Heart left ventricle (tissue), 16 donors: Measurements from ENCODE around the gene LGR6. TPM values are rescaled to one million over a fixed set of nuclear protein-coding genes. Genes with fewer than 3 reads are reported as not detected.
"Not testable (repeated sequence)": the region's sequence is repeated elsewhere in the genome, so short reads cannot be mapped to it uniquely, and the experiment has no call there.

ENCODE experiments used
- ATAC-seq, 4 donors: fragments of 200-7000 bp; cut with Tn5 transposase; one replicate each; pipeline ENCODE4 v1.9.1; 2020 to 2022; ENCODE audit warnings: moderate library complexity in 4 of 4, mild to moderate bottlenecking in 3 of 4, moderate number of reproducible peaks in 1 of 4
- DNase-seq, 5 donors: peaks; one replicate each; pipeline ENCODE4 v3.0.0-alpha.2; 2020
- H3K27ac ChIP-seq, 12 donors: fragments of 200-600 bp; sonication (generic) in 4 of 12; one replicate each; pipeline versions ENCODE4 v1.5.0 to v1.8.0; 2016 to 2022; ENCODE audit warnings: mild to moderate bottlenecking in 2 of 12
- H3K27me3 ChIP-seq, 9 donors: fragments of 200-600 bp; sonication (generic) in 2 of 9; one replicate each; pipeline versions ENCODE4 v1.5.1 to v1.8.0; 2016 to 2022; ENCODE audit warnings: mild to moderate bottlenecking in 3 of 9
- H3K36me3 ChIP-seq, 9 donors: fragments of 200-600 bp; sonication (generic) in 2 of 9; one replicate each; pipeline versions ENCODE4 v1.5.0 to v1.8.0; 2018 to 2022; ENCODE audit warnings: mild to moderate bottlenecking in 2 of 9
- H3K4me1 ChIP-seq, 12 donors: fragments of 200-600 bp; sonication (generic) in 4 of 12; one replicate each; pipeline versions ENCODE4 v1.5.0 to v1.8.0; 2016 to 2022; ENCODE audit warnings: mild to moderate bottlenecking in 3 of 12
- H3K4me3 ChIP-seq, 12 donors: fragments of 200-600 bp; sonication (generic) in 4 of 12; one replicate each; pipeline versions ENCODE4 v1.5.0 to v1.8.0; 2017 to 2022; ENCODE audit warnings: mild to moderate bottlenecking in 9 of 12, moderate library complexity in 4 of 12
- H3K9me3 ChIP-seq, 12 donors: fragments of 200-600 bp; sonication (generic) in 4 of 12; one replicate each; pipeline versions ENCODE4 v1.5.0 to v1.8.0; 2016 to 2022; ENCODE audit warnings: mild to moderate bottlenecking in 1 of 12
- POLR2A ChIP-seq, 2 donors: fragments of 450-650 bp; IDR thresholded peaks; one replicate each; pipeline ENCODE4 v1.6.1; 2017; ENCODE audit warnings: antibody characterized with exemption in 2 of 2, mild to moderate bottlenecking in 2 of 2, moderate library complexity in 2 of 2
- WGBS, 4 donors: extraction: QIAGEN DNeasy Blood & Tissue Kit in 2 of 4; methylation state at CpG; one replicate each; pipeline versions ENCODE4 v1.1.5 to v1.1.7; 2013 to 2018; 5-methylcytosine and 5-hydroxymethylcytosine counted together
- intact Hi-C, 10 donors: fragments of 100-400 bp; cut with DNase I; formaldehyde crosslinking; loops; one replicate each; pipeline versions ENCODE4 v1.11.1 to v1.14.2; 2022
- polyA plus RNA-seq, 2 donors: library from polyadenylated mRNA; stranded (reverse); fragments of 200-250 nt; gene quantifications; one replicate each; pipeline ENCODE4 v1.2.3, GENCODE V29; 2013
- total RNA-seq, 9 donors: library from RNA; depleted of rRNA in 2 of 9; stranded (reverse); fragments of >200 nt in 2 of 9; fragmentation: NEBNext Ultra II Directional in 3 of 9; extraction: Animal tissue kit (Norgen Biotek cat#: 25700) in 3 of 9; gene quantifications; one replicate each; pipeline versions ENCODE4 v1.1.0 to v1.2.4, GENCODE V29; 2016 to 2023
- TF ChIP-seq, protein P1 (sequence below), 12 donors: fragments of 200-600 bp; sonication (generic) in 4 of 12; IDR thresholded peaks; one replicate each; pipeline versions ENCODE4 v1.5.0 to v1.8.0; 2018 to 2022; ENCODE audit warnings: antibody characterized with exemption in 12 of 12, mild to moderate bottlenecking in 5 of 12
- donor health status: ischemic (EF 13 %, LVEDD 7.1; RV severe dilation, severe dysfunction).
- donor health status: healthy with polysubstance abuse.
- donor health status: DM: no; HTN: yes; CAD: no.
- donor health status: DM: no; HTN: no; CAD: no.
- donor health status: ischemic (EF 25% LVEDD 6.9; RV normal size, moderate dysfunction).
- donor health status: ischemic (EF 25% LVEDD 5.7; RV mildly dilated, moderate dysfunction).
- donor health status: healthy.
- donor health status: DM: yes; HTN: yes; CAD: no.
- donor health status: ischemic (EF 35%, LVEDD 5.7; RV mildly dilated, moderate dysfunction).
- donor health status: nonischemic (EF 11% LVEDD 7.7; RV severe dilation, severe dysfunction).
- donor health status: DM: yes; HTN: yes; CAD: no.
- donor health status: PGD.
- donor health status: ischemic (EF 29% LVEDD 5.4; RV normal size, mild dysfunction).
- donor health status: nonischemic (EF 23%, LVEDD 6.1; RV moderate dilation, normal function).

LGR6 gene
- total and polyA plus RNA-seq, 11 donors, result 0.29 to 3.5 (median 1.7) TPM

DNA sequence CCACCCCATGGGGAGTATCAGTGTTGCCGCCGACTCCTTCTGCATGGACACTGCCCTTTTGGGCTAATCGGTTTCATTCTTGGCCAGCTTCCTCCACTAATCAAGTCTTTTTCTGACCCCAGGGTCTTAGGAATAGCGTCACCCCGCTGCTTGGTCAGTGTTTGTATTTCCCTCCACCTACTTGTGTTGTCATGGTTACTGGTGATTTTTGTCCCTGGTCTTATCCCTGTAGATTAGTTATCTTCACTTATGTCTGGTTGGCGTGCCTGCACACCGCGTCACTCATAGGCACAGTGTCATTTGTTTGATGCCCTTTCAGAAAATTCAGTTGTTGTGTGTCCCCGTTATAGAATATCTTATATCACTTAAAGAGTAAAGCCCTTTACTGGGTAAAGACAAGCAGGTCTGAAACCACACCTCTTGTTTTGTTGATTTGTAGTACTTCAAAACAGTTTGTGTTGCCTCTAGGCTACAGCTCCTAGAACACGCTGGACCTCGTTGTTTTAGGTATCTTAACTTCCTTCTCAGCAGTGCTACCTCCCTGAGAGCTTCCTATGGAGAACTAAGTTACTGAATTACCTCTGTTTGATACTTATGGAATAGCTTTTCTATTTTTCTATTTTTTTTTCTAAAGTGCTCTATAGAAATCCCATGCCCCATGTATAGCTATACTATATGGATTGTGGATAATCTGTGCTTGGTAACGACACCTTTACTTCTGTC, 155.8 kb downstream of the LGR6 start:
- WGBS, 4 donors, result 3 to 5% (median 5%) methylated on average over 12 of the region's 12 CpGs
- peaks cover 0 to 30% (median 15%) of the 10 kb centered on the region in 12 donors for H3K4me1 ChIP-seq
- H3K4me3 ChIP-seq, result peak overlapping the region; percentile 75 to 98 (median 90)
- ATAC-seq (peak in 3 of 4 donors; percentile 3 to 14 (median 6)), DNase-seq (no peak)
- intact Hi-C loops, result loop anchor here in 9 of 10 donors (5.0 to 10.0 kb wide), 9 partner anchors 63 to 368 kb away; partner anchors contain the start of gene SYT2 (in 2 of the 9)
- no peaks in the 10 kb centered on the region for H3K27me3 ChIP-seq
- peak overlapping the region; percentile 80 to 98 (median 92) for H3K27ac ChIP-seq
- TF ChIP-seq POLR2A (IDR thresholded peaks at IDR 0.05), result no peak
- TF ChIP-seq, protein P1, sequence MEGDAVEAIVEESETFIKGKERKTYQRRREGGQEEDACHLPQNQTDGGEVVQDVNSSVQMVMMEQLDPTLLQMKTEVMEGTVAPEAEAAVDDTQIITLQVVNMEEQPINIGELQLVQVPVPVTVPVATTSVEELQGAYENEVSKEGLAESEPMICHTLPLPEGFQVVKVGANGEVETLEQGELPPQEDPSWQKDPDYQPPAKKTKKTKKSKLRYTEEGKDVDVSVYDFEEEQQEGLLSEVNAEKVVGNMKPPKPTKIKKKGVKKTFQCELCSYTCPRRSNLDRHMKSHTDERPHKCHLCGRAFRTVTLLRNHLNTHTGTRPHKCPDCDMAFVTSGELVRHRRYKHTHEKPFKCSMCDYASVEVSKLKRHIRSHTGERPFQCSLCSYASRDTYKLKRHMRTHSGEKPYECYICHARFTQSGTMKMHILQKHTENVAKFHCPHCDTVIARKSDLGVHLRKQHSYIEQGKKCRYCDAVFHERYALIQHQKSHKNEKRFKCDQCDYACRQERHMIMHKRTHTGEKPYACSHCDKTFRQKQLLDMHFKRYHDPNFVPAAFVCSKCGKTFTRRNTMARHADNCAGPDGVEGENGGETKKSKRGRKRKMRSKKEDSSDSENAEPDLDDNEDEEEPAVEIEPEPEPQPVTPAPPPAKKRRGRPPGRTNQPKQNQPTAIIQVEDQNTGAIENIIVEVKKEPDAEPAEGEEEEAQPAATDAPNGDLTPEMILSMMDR (IDR thresholded peaks at IDR 0.05), result no peak
- no peaks in the 10 kb centered on the region for H3K36me3 ChIP-seq
- no peaks in the 10 kb centered on the region for H3K9me3 ChIP-seq

DNA sequence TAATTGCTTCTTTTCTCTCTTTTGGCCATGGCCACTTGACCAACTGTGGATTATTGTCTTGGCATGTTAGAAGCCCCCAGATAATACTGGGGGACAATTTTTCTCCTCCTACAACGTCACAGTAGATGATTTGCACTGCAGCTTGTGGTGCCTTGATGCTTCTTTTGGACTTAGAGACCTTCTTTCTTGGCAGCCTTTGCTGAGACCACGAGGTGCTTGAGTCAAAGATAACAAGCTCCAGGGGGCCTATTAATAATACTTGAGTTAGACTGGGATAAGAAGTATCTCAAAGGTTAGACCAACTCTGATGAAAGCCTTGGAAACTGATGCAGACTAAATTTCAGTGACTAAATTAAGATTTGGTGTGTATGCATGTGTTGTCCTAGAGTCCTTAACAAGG, 158.1 kb downstream of the LGR6 start:
- H3K27ac ChIP-seq, result peak overlapping the region in 8 of 12 donors; percentile 1 to 90 (median 30)
- no peaks in the 10 kb centered on the region for H3K9me3 ChIP-seq
- intact Hi-C loops, result loop anchor here in 7 of 10 donors (5.0 to 10.0 kb wide), 4 partner anchors 53 to 106 kb away; no protein-coding TSS in a partner anchor
- DNase-seq (peak in 1 of 5 donors; percentile 51), ATAC-seq (no peak)
- TF ChIP-seq, protein P1 (IDR thresholded peaks at IDR 0.05), result no peak
- no peak for TF ChIP-seq POLR2A (IDR thresholded peaks at IDR 0.05)
- WGBS, 4 donors, result 45 to 53% (median 47%) methylated on average over 2 of the region's 2 CpGs
- H3K4me1 ChIP-seq, result peaks cover 0 to 34% (median 15%) of the 10 kb centered on the region in 12 donors
- H3K27me3 ChIP-seq, result no peaks in the 10 kb centered on the region
- H3K4me3 ChIP-seq, result peak overlapping the region in 1 of 12 donors; percentile 1
- no peaks in the 10 kb centered on the region for H3K36me3 ChIP-seq

DNA sequence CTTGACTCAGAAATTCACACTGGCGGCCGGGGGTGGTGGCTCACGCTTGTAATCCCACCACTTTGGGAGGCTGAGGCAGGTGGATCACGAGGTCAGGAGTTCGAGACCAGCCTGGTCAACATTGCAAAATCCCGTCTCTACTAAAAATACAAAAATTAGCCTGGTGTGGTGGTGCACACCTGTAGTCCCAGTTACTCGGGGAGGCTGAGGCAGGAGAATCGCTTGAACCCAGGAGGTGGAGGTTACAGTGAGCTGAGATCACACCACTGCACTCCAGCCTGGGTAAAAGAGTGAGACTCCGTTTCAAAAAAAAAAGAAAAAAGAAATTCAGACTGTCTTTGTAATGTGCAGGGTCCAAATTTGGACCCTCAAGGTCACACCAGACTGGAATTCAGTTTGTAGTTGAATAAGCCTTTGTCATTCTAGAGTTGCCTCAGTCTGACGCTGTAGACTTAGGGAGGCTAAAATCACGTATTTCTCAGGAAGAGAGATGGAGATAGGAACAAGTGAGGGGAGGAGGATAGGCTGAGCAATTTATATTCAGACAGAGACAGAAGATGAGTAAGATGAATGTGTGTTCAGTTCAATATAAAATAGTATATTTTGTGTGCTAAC, 159.1 kb downstream of the LGR6 start:
- H3K4me3 ChIP-seq, ATAC-seq, H3K9me3 ChIP-seq, H3K27me3 ChIP-seq, H3K36me3 ChIP-seq, DNase-seq: not testable (repeated sequence)
- 85 to 87% (median 85%) methylated on average over 11 of the region's 11 CpGs for WGBS, 4 donors
- peak overlapping the region in 9 of 12 donors; percentile 1 to 90 (median 20) for H3K27ac ChIP-seq
- intact Hi-C loops, result loop anchor here in 7 of 10 donors (5.0 to 10.0 kb wide), 4 partner anchors 52 to 105 kb away; no protein-coding TSS in a partner anchor
- H3K4me1 ChIP-seq, result peaks cover 0 to 34% (median 18%) of the 10 kb centered on the region in 12 donors

DNA sequence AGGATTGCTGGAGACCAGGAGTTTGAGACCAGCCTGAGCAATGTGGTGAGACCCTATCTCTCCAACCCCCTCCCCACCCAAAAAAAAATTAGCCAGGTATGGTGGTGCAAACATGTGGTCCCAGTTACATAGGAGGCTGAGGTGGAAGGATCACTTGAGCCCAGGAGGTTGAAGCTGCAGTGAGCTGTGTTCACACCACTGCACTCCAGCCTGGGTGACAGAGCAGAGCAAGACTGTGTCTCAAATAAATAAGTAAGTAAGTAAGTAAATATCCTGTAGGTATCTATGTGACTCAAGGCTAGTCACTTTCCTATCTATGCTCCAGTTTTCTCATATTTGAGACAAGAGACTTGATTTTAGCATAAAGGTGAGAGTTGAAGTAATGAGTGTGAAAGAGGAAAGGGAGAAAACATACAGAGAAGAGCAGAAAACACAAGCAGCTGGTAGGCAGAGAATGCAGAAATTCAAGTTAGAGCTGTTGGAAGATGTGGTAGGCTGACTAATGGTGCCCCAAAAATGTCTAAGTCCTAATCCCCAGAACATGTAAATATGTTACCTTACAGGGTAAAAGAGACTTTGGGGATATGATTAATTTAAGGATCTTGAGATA, 162.4 kb downstream of the LGR6 start:
- ATAC-seq (no peak), DNase-seq (no peak)
- no peak overlapping the region for H3K4me3 ChIP-seq
- H3K27ac ChIP-seq, result no peak overlapping the region
- H3K36me3 ChIP-seq, result no peaks in the 10 kb centered on the region
- H3K4me1 ChIP-seq, result peaks cover 0 to 26% (median 12%) of the 10 kb centered on the region in 12 donors
- intact Hi-C loops, result loop anchor here in 6 of 10 donors (10.0 kb wide), 3 partner anchors 49 to 79 kb away; no protein-coding TSS in a partner anchor
- H3K27me3 ChIP-seq, result no peaks in the 10 kb centered on the region
- TF ChIP-seq POLR2A (IDR thresholded peaks at IDR 0.05), result no peak
- TF ChIP-seq, protein P1 (IDR thresholded peaks at IDR 0.05), result no peak
- H3K9me3 ChIP-seq, result peaks cover 0 to 3% (median 0%) of the 10 kb centered on the region in 12 donors
